Measurements from ENCODE around the gene TCOF1. TPM values are rescaled to one million over a fixed set of nuclear protein-coding genes. Genes with fewer than 3 reads are reported as not detected.

The TCOF1 gene
- total RNA-seq, 6 experiments from 2014 or later = 30.8 to 44.6 (median 38.5) TPM

- no peak overlapping the region for H3K4me3 Mint-ChIP-seq
- peaks cover 75% of the 10 kb centered on the region for H3K4me1 Mint-ChIP-seq (ENCODE audit: low read depth)
- DNase-seq = no peak
- no peaks in the 10 kb centered on the region for H3K36me3 Mint-ChIP-seq (ENCODE audit: low read depth)
- H3K9me3 Mint-ChIP-seq = no peaks in the 10 kb centered on the region
- TF ChIP-seq CTCF (IDR thresholded peaks at IDR 0.05) = no peak
- peak overlapping the region; percentile 97 for H3K27ac Mint-ChIP-seq
- H3K27me3 Mint-ChIP-seq (ENCODE audit: insufficient read depth) = peaks cover 5% of the 10 kb centered on the region
Observed at GRCh38 chr5:150316320-150316719, 41.2 kb upstream of the TCOF1 start.

GRCh38 chr5:150317048-150318003, 40.2 kb upstream of the TCOF1 start:
- Mint-ChIP-seq H3K36me3 (ENCODE audit: low read depth) (no peaks in the 10 kb centered on the region), H3K4me1 (ENCODE audit: low read depth) (peaks cover 84% of the 10 kb centered on the region), H3K27ac (peak overlapping the region; percentile 97), H3K9me3 (no peaks in the 10 kb centered on the region), H3K27me3 (ENCODE audit: insufficient read depth) (peaks cover 5% of the 10 kb centered on the region), H3K4me3 (peak overlapping the region; percentile 63)
- TF ChIP-seq CTCF (IDR thresholded peaks at IDR 0.05) = no peak
- peak; percentile 91 for DNase-seq

GRCh38 chr5:150318613-150319483, 38.6 kb upstream of the TCOF1 start:
- TF ChIP-seq CTCF (IDR thresholded peaks at IDR 0.05) = no peak
- peaks cover 5% of the 10 kb centered on the region for H3K27me3 Mint-ChIP-seq (ENCODE audit: insufficient read depth)
- DNase-seq = no peak
- no peaks in the 10 kb centered on the region for H3K9me3 Mint-ChIP-seq
- peak overlapping the region; percentile 63 for H3K4me3 Mint-ChIP-seq
- H3K27ac Mint-ChIP-seq = peak overlapping the region; percentile 97
- H3K36me3 Mint-ChIP-seq (ENCODE audit: low read depth) = no peaks in the 10 kb centered on the region
- peaks cover 81% of the 10 kb centered on the region for H3K4me1 Mint-ChIP-seq (ENCODE audit: low read depth)

- Mint-ChIP-seq H3K4me1 (ENCODE audit: low read depth) (peaks cover 75% of the 10 kb centered on the region), H3K9me3 (no peaks in the 10 kb centered on the region), H3K27me3 (ENCODE audit: insufficient read depth) (peaks cover 5% of the 10 kb centered on the region), H3K36me3 (ENCODE audit: low read depth) (no peaks in the 10 kb centered on the region), H3K27ac (peak overlapping the region; percentile 92), H3K4me3 (no peak overlapping the region)
- TF ChIP-seq CTCF (IDR thresholded peaks at IDR 0.05) = no peak
- no peak for DNase-seq
Observed at GRCh38 chr5:150319484-150319790, 38.1 kb upstream of the TCOF1 start.

- Mint-ChIP-seq H3K36me3 (ENCODE audit: low read depth) (no peaks in the 10 kb centered on the region), H3K9me3 (no peaks in the 10 kb centered on the region), H3K4me1 (ENCODE audit: low read depth) (peaks cover 68% of the 10 kb centered on the region), H3K4me3 (peak overlapping the region; percentile 35), H3K27me3 (ENCODE audit: insufficient read depth) (peaks cover 3% of the 10 kb centered on the region; the same call in 1 of the 2 replicates), H3K27ac (peak overlapping the region; percentile 92)
- DNase-seq = peak; percentile 89
- no peak for TF ChIP-seq CTCF (IDR thresholded peaks at IDR 0.05)
Observed at GRCh38 chr5:150320044-150320613, 37.4 kb upstream of the TCOF1 start.

All from HFFc6 (cell line).